GM23338 (cell line): ENCODE data around the gene GLYATL1B. TPM values are rescaled to one million over a fixed set of nuclear protein-coding genes. Genes with fewer than 3 reads are reported as not detected.

Source experiments
- ATAC-seq: fragments of 200-7000 bp; cut with Tn5 transposase; 3 replicates; pipeline ENCODE4 v1.9.1; 2020
- DNase-seq: peaks from one replicate; pipeline ENCODE4 v3.0.0-alpha.2; 2015; ENCODE audit warnings: low spot score
- H2AFZ ChIP-seq: fragments of 200-600 bp; sonication (generic); 2 replicates; pipeline ENCODE4 v1.8.0; 2016; ENCODE audit warnings: antibody characterized with exemption, mild to moderate bottlenecking, moderate library complexity
- H3F3A ChIP-seq: fragments of 200-600 bp; sonication (generic); replicated peaks from 2 replicates; pipeline ENCODE4 v1.8.0; 2017; ENCODE audit warnings: antibody characterized with exemption, mixed run types, low read depth
- H3K27ac ChIP-seq: fragments of 200-600 bp; sonication (generic); 2 replicates; pipeline ENCODE4 v1.6.1; 2016; ENCODE audit warnings: low read depth
- H3K27me3 ChIP-seq: fragments of 200-600 bp; sonication (generic); 2 replicates; pipeline ENCODE4 v1.8.0; 2016; ENCODE audit warnings: mild to moderate bottlenecking, mixed run types, moderate library complexity; ENCODE audit not compliant: insufficient read depth
- H3K36me3 ChIP-seq: fragments of 200-600 bp; sonication (generic); 2 replicates; pipeline ENCODE4 v1.8.0; 2016; ENCODE audit warnings: mild to moderate bottlenecking; ENCODE audit not compliant: insufficient read depth
- H3K4me1 ChIP-seq: fragments of 200-600 bp; sonication (generic); 2 replicates; pipeline ENCODE4 v1.8.0; 2016; ENCODE audit warnings: mild to moderate bottlenecking, moderate library complexity; ENCODE audit not compliant: insufficient read depth
- H3K4me2 ChIP-seq: fragments of 200-600 bp; sonication (generic); 2 replicates; pipeline ENCODE4 v1.7.1; 2017; ENCODE audit warnings: mixed run types
- H3K4me3 ChIP-seq: fragments of 200-600 bp; sonication (generic); 2 replicates; pipeline ENCODE4 v1.6.1; 2016; ENCODE audit warnings: mixed run types
- H3K79me2 ChIP-seq: fragments of 200-600 bp; sonication (generic); replicated peaks from 2 replicates; pipeline ENCODE4 v1.8.0; 2017; ENCODE audit warnings: mild to moderate bottlenecking; ENCODE audit not compliant: insufficient read depth
- H3K9me2 ChIP-seq: fragments of 200-600 bp; sonication (generic); 2 replicates; pipeline ENCODE4 v1.8.0; 2017; ENCODE audit not compliant: insufficient read depth
- H4K20me1 ChIP-seq: fragments of 200-600 bp; sonication (generic); replicated peaks from 2 replicates; pipeline ENCODE4 v1.8.0; 2017; ENCODE audit warnings: mild to moderate bottlenecking; ENCODE audit not compliant: insufficient read depth
- H3K27ac Mint-ChIP-seq: 2 replicates; pipeline ENCODE4 v1.8.0; 2020; ENCODE audit warnings: inconsistent platforms, mild to moderate bottlenecking, moderate library complexity, mixed read lengths
- H3K27me3 Mint-ChIP-seq: 3 replicates; pipeline ENCODE4 v1.8.0; 2022; ENCODE audit warnings: low read depth, mild to moderate bottlenecking, moderate library complexity, mixed read lengths, inconsistent platforms; ENCODE audit not compliant: insufficient read depth, poor library complexity
- H3K36me3 Mint-ChIP-seq: 3 replicates; pipeline ENCODE4 v1.8.0; 2021; ENCODE audit warnings: low read depth, mild to moderate bottlenecking, inconsistent platforms, moderate library complexity, mixed read lengths
- H3K4me1 Mint-ChIP-seq: 3 replicates; pipeline ENCODE4 v1.8.0; 2020; ENCODE audit warnings: mild to moderate bottlenecking, inconsistent platforms, mixed read lengths
- H3K4me3 Mint-ChIP-seq: 3 replicates; pipeline ENCODE4 v1.8.0; 2021; ENCODE audit warnings: moderate library complexity, mild to moderate bottlenecking, inconsistent platforms, mixed read lengths
- H3K9me3 Mint-ChIP-seq: 3 replicates; pipeline ENCODE4 v1.8.0; 2020; ENCODE audit warnings: moderate library complexity, mild to moderate bottlenecking, inconsistent platforms, mixed read lengths
- EZH2 ChIP-seq: fragments of 200-600 bp; sonication (generic); IDR thresholded peaks from one replicate; pipeline ENCODE4 v1.8.0; 2017; ENCODE audit warnings: antibody characterized with exemption, mild to moderate bottlenecking, low read depth; ENCODE audit not compliant: unreplicated experiment
- EZH2phosphoT487 ChIP-seq: fragments of 200-600 bp; sonication (generic); IDR thresholded peaks from one replicate; pipeline ENCODE4 v1.8.1; 2018; ENCODE audit warnings: antibody characterized with exemption; ENCODE audit not compliant: unreplicated experiment
- NANOG ChIP-seq: IDR thresholded peaks from 2 replicates; pipeline ENCODE4 v1.6.1; 2016; ENCODE audit warnings: antibody characterized with exemption, borderline replicate concordance
- POLR2AphosphoS5 ChIP-seq: IDR thresholded peaks from 2 replicates; pipeline ENCODE4 v1.6.1; 2016; ENCODE audit warnings: antibody characterized with exemption, low read depth
- STAT1 ChIP-seq: IDR thresholded peaks from one replicate; pipeline ENCODE4 v1.6.1; 2016; ENCODE audit warnings: antibody characterized with exemption; ENCODE audit not compliant: unreplicated experiment
- ZNF114 ChIP-seq: fragments of 250-450 bp; sonication (Bioruptor Pico); IDR thresholded peaks from 2 replicates; pipeline ENCODE4 v1.5.0; 2020; ENCODE audit warnings: mild to moderate bottlenecking, moderate library complexity
- polyA plus RNA-seq: library from polyadenylated mRNA; unstranded; fragments of >200 nt; fragmentation: Nextera tagmentation; extraction: Ambion mirVana; gene quantifications from 2 replicates; pipeline ENCODE4 v1.2.1, GENCODE V29; 2016
- total RNA-seq: library from RNA; depleted of rRNA; stranded (reverse); fragments of >200 nt; shearing (Covaris generic); gene quantifications from 2 replicates; pipeline ENCODE4 v1.2.3, GENCODE V29; 2014
- TF ChIP-seq, protein P1 (sequence below), 2 experiments: fragments of 200-600 bp in 1 of 2; sonication (generic) in 1 of 2; conservative IDR thresholded peaks; 2 replicates each; pipeline versions ENCODE4 v1.5.1 to v1.6.1; 2016 to 2017; ENCODE audit warnings: antibody characterized with exemption in 2 of 2, low read depth in 2 of 2, mild to moderate bottlenecking in 2 of 2, moderate library complexity in 1 of 2
- TF ChIP-seq, protein P2 (sequence below): IDR thresholded peaks from 2 replicates; pipeline ENCODE4 v1.6.1; 2016; ENCODE audit warnings: antibody characterized with exemption
- TF ChIP-seq, protein P3 (sequence below): fragments of 250-450 bp; sonication (Bioruptor Pico); IDR thresholded peaks from 2 replicates; pipeline ENCODE4 v1.5.0; 2020; ENCODE audit warnings: mild to moderate bottlenecking, moderate library complexity

GLYATL1B gene
- total and polyA plus RNA-seq, 2 experiments from 2014 or later: 0.27 to 0.90 TPM

DNA sequence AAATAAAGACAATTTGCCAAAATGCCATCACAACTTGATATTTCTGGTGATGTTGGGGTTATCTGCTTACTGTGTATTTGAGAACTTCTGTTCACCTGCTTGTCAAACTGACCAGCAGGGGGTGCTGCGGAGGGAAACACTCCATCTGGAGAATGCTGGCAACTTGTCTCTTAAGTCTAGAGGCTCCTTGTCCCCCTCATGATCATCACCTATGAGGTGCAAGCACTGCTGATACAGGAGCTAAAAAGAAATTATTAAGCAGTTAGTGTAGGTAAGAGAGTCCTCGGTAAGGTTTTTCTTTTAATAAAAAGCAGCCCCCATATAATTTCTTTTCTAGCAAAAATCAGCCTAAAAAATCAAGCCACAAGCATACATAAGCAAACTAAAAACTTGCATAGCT, 32.7 kb upstream of the GLYATL1B start:
- TF ChIP-seq, protein P1, sequence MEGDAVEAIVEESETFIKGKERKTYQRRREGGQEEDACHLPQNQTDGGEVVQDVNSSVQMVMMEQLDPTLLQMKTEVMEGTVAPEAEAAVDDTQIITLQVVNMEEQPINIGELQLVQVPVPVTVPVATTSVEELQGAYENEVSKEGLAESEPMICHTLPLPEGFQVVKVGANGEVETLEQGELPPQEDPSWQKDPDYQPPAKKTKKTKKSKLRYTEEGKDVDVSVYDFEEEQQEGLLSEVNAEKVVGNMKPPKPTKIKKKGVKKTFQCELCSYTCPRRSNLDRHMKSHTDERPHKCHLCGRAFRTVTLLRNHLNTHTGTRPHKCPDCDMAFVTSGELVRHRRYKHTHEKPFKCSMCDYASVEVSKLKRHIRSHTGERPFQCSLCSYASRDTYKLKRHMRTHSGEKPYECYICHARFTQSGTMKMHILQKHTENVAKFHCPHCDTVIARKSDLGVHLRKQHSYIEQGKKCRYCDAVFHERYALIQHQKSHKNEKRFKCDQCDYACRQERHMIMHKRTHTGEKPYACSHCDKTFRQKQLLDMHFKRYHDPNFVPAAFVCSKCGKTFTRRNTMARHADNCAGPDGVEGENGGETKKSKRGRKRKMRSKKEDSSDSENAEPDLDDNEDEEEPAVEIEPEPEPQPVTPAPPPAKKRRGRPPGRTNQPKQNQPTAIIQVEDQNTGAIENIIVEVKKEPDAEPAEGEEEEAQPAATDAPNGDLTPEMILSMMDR (conservative IDR thresholded peaks at IDR 0.05; ENCODE audit: low read depth in 2 of 2): peak; percentile 67 to 70
- TF ChIP-seq EZH2: no peak
- TF ChIP-seq, protein P2, sequence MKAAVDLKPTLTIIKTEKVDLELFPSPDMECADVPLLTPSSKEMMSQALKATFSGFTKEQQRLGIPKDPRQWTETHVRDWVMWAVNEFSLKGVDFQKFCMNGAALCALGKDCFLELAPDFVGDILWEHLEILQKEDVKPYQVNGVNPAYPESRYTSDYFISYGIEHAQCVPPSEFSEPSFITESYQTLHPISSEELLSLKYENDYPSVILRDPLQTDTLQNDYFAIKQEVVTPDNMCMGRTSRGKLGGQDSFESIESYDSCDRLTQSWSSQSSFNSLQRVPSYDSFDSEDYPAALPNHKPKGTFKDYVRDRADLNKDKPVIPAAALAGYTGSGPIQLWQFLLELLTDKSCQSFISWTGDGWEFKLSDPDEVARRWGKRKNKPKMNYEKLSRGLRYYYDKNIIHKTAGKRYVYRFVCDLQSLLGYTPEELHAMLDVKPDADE: no peak
- TF ChIP-seq ZNF114 (CRISPR knock-in tag): no peak
- no peak for TF ChIP-seq STAT1
- TF ChIP-seq, protein P3, sequence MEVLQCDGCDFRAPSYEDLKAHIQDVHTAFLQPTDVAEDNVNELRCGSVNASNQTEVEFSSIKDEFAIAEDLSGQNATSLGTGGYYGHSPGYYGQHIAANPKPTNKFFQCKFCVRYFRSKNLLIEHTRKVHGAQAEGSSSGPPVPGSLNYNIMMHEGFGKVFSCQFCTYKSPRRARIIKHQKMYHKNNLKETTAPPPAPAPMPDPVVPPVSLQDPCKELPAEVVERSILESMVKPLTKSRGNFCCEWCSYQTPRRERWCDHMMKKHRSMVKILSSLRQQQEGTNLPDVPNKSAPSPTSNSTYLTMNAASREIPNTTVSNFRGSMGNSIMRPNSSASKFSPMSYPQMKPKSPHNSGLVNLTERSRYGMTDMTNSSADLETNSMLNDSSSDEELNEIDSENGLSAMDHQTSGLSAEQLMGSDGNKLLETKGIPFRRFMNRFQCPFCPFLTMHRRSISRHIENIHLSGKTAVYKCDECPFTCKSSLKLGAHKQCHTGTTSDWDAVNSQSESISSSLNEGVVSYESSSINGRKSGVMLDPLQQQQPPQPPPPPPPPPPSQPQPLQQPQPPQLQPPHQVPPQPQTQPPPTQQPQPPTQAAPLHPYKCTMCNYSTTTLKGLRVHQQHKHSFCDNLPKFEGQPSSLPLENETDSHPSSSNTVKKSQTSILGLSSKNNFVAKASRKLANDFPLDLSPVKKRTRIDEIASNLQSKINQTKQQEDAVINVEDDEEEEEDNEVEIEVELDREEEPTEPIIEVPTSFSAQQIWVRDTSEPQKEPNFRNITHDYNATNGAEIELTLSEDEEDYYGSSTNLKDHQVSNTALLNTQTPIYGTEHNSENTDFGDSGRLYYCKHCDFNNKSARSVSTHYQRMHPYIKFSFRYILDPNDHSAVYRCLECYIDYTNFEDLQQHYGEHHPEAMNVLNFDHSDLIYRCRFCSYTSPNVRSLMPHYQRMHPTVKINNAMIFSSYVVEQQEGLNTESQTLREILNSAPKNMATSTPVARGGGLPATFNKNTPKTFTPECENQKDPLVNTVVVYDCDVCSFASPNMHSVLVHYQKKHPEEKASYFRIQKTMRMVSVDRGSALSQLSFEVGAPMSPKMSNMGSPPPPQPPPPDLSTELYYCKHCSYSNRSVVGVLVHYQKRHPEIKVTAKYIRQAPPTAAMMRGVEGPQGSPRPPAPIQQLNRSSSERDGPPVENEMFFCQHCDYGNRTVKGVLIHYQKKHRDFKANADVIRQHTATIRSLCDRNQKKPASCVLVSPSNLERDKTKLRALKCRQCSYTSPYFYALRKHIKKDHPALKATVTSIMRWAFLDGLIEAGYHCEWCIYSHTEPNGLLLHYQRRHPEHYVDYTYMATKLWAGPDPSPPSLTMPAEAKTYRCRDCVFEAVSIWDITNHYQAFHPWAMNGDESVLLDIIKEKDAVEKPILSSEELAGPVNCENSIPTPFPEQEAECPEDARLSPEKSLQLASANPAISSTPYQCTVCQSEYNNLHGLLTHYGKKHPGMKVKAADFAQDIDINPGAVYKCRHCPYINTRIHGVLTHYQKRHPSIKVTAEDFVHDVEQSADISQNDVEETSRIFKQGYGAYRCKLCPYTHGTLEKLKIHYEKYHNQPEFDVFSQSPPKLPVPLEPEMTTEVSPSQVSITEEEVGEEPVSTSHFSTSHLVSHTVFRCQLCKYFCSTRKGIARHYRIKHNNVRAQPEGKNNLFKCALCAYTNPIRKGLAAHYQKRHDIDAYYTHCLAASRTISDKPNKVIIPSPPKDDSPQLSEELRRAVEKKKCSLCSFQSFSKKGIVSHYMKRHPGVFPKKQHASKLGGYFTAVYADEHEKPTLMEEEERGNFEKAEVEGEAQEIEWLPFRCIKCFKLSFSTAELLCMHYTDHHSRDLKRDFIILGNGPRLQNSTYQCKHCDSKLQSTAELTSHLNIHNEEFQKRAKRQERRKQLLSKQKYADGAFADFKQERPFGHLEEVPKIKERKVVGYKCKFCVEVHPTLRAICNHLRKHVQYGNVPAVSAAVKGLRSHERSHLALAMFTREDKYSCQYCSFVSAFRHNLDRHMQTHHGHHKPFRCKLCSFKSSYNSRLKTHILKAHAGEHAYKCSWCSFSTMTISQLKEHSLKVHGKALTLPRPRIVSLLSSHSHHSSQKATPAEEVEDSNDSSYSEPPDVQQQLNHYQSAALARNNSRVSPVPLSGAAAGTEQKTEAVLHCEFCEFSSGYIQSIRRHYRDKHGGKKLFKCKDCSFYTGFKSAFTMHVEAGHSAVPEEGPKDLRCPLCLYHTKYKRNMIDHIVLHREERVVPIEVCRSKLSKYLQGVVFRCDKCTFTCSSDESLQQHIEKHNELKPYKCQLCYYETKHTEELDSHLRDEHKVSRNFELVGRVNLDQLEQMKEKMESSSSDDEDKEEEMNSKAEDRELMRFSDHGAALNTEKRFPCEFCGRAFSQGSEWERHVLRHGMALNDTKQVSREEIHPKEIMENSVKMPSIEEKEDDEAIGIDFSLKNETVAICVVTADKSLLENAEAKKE (CRISPR knock-in tag): no peak
- no peak for TF ChIP-seq EZH2phosphoT487
- TF ChIP-seq NANOG: no peak
- no peak for TF ChIP-seq POLR2AphosphoS5
- Histone ChIP-seq H3K4me2 (no peak overlapping the region), H3K9me2 (no peaks in the 10 kb centered on the region), H3K27me3 (no peaks in the 10 kb centered on the region), H3K79me2 (no peaks in the 10 kb centered on the region), H3K4me3 (no peak overlapping the region), H3F3A (no peaks in the 10 kb centered on the region), H3K27ac (no peak overlapping the region), H4K20me1 (no peaks in the 10 kb centered on the region), H3K4me1 (peaks cover 23% of the 10 kb centered on the region), H2AFZ (no peak overlapping the region), H3K36me3 (no peaks in the 10 kb centered on the region)
- ATAC-seq (peak; percentile 28), DNase-seq (peak; percentile 80)
- H3K9me3 Mint-ChIP-seq: no peaks in the 10 kb centered on the region
- no peaks in the 10 kb centered on the region for H3K36me3 Mint-ChIP-seq
- H3K27ac Mint-ChIP-seq: no peak overlapping the region
- H3K4me3 Mint-ChIP-seq: no peak overlapping the region
- H3K27me3 Mint-ChIP-seq: no peaks in the 10 kb centered on the region
- peaks cover 44% of the 10 kb centered on the region for H3K4me1 Mint-ChIP-seq
